Gastroesophageal sphincter (tissue), 3 donors: ENCODE results near the gene PHRF1.

ENCODE experiments used
- EP300 ChIP-seq: sonication (generic); formaldehyde crosslinking; IDR thresholded peaks from one replicate; pipeline ENCODE4 v1.6.1; 2017; ENCODE audit warnings: antibody characterized with exemption, mild to moderate bottlenecking
- POLR2AphosphoS5 ChIP-seq: sonication (generic); formaldehyde crosslinking; IDR thresholded peaks from one replicate; pipeline ENCODE4 v1.6.1; 2017; ENCODE audit warnings: antibody characterized with exemption
- TF ChIP-seq, protein P1 (sequence below), 4 experiments: fragments of 200-600 bp in 2 of 4; fragments of 450-650 bp in 2 of 4; sonication (generic) in 1 of 4; IDR thresholded peaks; one replicate each; pipeline ENCODE4 v1.5.1; 2017 to 2019; ENCODE audit warnings: antibody characterized with exemption in 4 of 4, mild to moderate bottlenecking in 2 of 4, moderate library complexity in 2 of 4

- TF ChIP-seq, protein P1, sequence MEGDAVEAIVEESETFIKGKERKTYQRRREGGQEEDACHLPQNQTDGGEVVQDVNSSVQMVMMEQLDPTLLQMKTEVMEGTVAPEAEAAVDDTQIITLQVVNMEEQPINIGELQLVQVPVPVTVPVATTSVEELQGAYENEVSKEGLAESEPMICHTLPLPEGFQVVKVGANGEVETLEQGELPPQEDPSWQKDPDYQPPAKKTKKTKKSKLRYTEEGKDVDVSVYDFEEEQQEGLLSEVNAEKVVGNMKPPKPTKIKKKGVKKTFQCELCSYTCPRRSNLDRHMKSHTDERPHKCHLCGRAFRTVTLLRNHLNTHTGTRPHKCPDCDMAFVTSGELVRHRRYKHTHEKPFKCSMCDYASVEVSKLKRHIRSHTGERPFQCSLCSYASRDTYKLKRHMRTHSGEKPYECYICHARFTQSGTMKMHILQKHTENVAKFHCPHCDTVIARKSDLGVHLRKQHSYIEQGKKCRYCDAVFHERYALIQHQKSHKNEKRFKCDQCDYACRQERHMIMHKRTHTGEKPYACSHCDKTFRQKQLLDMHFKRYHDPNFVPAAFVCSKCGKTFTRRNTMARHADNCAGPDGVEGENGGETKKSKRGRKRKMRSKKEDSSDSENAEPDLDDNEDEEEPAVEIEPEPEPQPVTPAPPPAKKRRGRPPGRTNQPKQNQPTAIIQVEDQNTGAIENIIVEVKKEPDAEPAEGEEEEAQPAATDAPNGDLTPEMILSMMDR (IDR thresholded peaks at IDR 0.05), result no peak
- TF ChIP-seq EP300, result no peak
- TF ChIP-seq POLR2AphosphoS5, result no peak
These were observed 12.3 kb upstream of the PHRF1 start for GRCh38 chr11:563812-564578.
